HG03432 (cell line): ENCODE measurements around the gene KRTAP19-8.

Experiments
- ATAC-seq: cut with Tn5 transposase; IDR thresholded peaks from one replicate; pipeline ENCODE4 v1.9.1; 2021; ENCODE audit warnings: mild to moderate bottlenecking, moderate library complexity; ENCODE audit not compliant: unreplicated experiment

Gene KRTAP19-8

DNA sequence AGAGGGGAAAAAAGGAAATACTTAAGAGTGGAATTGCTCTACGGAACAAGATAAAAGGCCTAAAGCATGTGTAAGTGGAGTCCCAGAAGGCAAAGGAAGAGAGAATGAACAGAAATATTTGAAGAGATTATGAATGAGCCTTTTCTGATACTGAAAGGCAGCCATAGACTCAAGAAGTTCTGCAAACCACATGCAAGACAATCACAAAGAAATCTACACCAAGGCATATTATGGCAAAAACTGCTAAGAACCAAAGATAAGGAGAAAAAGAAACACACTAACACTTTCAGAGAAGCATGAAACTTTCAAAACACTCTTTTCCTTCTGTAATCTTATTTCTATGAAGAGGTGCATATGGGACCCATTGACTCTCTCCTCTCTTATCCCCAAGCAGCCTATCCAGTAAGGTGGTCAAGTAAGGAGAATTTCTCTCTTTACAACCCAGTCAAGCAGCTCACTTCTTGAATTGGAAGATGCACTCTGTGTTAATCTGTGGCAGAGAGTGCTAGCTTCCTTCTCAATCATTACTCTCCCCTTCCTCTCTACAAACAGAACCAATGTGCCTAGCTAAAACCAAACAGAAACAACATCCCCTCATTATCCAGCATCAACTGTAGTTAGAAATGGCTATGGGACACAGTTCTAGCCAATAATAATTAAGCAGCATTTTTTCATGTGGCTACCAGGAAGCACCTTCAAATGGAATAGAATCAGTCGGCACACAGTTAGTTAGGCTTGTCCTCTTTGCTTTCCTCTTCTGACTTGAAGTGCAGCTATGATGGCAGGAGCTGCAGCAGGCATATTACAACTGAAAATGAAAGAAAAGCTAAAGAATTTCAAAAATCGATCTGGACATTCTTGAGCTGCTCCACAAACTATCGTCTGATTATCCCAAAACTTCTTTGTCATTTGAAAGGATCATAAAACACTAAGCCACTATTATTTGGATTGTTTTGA, 25.9 kb downstream of the KRTAP19-8 start:
- ATAC-seq: no peak

DNA sequence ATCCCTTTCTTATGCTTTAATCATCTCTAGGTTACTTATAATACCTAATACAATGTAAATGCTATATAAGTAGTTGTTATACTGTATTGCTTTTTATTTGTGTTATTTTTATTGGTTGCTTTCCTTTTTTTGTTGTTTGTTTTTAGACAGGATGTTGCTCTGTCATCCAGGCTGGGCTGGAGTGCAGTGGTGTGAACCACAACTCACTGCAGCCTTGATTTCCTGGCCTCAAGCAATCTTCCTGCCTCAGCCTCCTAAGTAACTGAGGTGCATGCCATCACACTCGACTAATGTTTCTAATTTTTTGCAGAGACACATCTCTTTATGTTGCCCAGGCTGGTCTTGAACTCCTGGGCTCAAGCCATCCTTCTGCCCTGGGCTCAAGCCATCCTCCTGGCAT, 26.9 kb downstream of the KRTAP19-8 start:
- ATAC-seq: no peak

GRCh38 chr21:31008355-31008754, 29.9 kb downstream of the KRTAP19-8 start:
- ATAC-seq: no peak

DNA sequence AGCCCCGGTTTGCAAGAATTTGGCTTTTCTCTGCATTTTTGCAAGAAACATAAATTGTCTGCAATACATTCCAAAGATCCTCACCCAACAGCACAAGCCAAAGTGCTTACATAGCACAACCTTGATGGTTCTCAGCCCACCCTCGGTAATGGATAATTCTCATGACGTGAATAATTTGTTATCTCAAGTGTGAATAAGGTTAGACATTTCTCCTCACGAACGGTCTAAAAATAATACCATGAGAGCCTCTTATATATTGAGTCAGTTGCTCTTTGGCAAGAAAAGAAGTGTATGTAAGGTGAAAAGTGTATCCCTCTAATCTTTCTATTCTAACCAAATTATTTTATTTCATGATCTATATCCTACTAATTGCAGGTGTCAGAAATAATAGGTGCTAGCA, 33.3 kb downstream of the KRTAP19-8 start:
- no peak for ATAC-seq

- ATAC-seq: no peak
Observed at GRCh38 chr21:31003471-31003870, 34.8 kb downstream of the KRTAP19-8 start.

GRCh38 chr21:30997541-30997940, 40.7 kb downstream of the KRTAP19-8 start:
- ATAC-seq: no peak

DNA sequence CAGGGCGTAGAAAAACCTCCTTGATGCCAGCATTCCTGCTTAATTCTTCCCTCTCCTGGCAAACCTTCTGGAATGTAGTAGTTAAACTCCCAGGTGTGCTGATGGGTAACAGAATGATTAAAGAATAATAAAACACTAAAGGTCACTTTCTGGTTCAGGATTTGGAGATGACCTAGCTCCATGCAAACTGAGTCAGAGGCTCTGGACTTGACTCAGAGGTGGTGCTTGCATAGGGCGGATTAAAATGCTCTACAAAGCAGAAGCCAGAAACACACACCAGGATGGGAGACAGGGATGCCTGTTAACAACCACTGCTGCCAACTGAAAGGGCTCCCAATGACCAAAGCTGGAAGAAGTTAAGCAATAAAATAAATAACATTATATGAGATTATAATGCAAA, 41.5 kb downstream of the KRTAP19-8 start:
- no peak for ATAC-seq

GRCh38 chr21:30994932-30995331, 43.3 kb downstream of the KRTAP19-8 start:
- no peak for ATAC-seq

DNA sequence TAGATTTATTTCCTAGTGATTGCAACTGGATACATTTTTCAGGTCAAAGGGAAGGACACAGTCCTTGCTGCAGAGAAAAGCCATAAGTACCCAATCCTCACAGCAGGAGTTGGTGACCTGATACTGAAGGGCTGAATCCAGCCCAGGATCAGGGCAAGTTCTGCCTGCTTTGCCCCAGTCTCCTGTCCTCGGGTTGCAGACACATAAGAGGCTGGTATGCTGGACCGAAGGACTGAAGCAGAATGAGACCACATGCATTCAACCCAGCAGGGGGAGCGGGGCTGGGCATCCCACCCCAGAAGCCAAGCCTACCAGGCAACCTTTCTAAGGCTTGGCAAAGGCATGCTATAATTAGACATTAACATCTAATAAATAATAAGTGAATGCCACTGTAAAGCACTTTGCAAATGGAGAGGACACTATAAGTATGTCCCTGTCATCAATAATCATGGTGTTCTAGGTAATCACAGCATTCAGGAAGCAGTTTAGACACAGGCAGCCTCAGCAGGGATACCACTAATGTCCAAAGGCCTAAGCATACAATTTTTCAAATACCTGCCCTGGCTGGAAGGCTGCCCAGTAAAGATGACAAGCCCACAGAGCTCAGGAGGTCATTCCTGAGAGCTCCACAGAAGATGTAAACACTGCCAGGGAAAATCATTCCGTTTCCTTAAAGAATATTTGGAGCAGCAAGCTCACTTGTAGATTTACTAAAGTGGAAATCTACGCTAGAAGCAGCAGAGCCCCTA, 47.6 kb downstream of the KRTAP19-8 start:
- ATAC-seq: no peak

DNA sequence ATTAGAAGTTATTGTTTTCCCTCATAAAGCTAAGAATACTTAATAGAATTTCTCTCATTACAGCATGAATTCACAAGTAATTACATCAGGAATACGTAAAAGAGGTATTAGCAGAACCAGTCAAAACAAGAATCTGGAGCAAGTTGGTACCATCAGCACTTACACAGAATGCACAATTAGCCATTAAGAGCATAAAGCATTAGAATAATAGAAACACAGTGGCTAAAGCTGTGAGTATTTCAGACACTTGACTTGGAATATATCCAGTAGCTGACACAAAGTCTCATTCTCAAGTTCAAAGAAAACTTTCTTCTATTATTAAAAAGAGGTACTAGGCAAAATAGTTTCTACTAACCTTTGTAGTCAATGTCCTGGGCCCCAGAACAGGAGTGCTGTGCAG, 49.6 kb downstream of the KRTAP19-8 start:
- no peak for ATAC-seq
